GM18526 (cell line): Measurements from ENCODE around the gene KRTAP4-4.
"Not testable (repeated sequence)": the region's sequence is repeated elsewhere in the genome, so short reads cannot be mapped to it uniquely, and the experiment has no call there.

Experiments
- POLR2A ChIP-seq: IDR thresholded peaks from 3 replicates; pipeline ENCODE4 v1.6.1; 2011; ENCODE audit not compliant: insufficient read length; ENCODE audit errors: extremely low read depth

KRTAP4-4 gene

DNA sequence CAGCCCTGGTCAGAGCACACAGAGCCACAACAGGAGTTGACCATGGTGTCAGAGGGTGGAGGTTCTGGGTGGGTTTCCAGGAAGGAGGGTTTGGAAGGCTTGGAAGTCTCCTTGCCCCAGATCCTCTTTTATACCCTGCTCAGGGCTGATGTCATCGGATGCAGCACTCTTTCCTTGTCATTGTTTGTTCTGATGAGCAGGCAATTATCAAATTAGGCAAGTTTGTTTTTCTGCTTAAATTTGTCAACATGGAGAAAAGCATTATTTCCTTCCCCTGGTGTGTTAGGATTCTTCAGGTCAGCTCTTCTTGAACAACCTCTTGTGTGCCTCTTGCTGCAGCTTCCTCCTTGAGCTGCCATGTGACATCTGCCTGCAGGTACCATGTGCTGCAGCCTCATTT, at the start of gene KRTAP4-4:
Gene KRTAP4-4 (minus strand): TSS at position 101 of the 400 bp plus-strand sequence. CDS start 57 bp downstream, at position 44.
- TF ChIP-seq POLR2A = no peak

- no peak for TF ChIP-seq POLR2A
Observed at GRCh38 chr17:41199421-41200078, 39.0 kb upstream of the KRTAP4-4 start.

GRCh38 chr17:41196068-41196467, 35.5 kb upstream of the KRTAP4-4 start:
- TF ChIP-seq POLR2A = no peak

DNA sequence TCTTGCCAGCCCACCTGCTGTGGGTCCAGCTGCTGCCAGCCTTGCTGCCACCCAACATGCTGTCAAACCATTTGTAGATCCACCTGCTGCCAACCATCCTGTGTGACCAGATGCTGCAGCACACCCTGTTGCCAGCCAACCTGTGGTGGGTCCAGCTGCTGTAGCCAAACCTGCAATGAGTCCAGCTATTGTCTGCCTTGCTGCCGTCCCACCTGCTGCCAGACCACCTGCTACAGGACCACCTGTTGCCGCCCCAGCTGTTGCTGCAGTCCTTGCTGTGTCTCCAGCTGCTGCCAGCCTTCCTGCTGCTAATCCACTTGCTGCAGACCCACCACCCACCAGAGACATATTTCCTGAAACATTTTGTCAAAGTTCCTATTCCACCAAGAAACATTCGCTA, 29.8 kb upstream of the KRTAP4-4 start:
- TF ChIP-seq POLR2A = no peak

DNA sequence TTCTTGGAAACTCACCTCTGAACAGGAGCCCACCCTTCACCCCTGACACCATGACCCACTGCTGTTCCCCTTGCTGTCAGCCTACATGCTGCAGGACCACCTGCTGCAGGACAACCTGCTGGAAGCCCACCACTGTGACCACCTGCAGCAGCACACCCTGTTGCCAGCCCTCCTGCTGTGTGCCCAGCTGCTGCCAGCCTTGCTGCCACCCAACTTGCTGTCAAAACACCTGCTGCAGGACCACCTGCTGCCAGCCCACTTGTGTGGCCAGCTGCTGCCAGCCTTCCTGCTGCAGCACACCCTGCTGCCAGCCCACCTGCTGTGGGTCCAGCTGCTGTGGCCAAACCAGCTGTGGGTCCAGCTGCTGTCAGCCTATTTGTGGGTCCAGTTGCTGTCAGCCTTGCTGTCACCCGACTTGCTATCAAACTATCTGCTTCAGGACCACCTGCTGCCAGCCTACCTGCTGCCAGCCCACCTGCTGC, 29.3 kb upstream of the KRTAP4-4 start, which contains the start of gene KRTAP9-1:
Gene KRTAP9-1 (plus strand): TSS at position 51 of the 482 bp plus-strand sequence. CDS start 0 bp downstream, at position 51.
- TF ChIP-seq POLR2A = not testable (repeated sequence)

GRCh38 chr17:41186872-41187271, 26.3 kb upstream of the KRTAP4-4 start:
- no peak for TF ChIP-seq POLR2A

- no peak for TF ChIP-seq POLR2A
Observed at GRCh38 chr17:41185001-41185400, 24.5 kb upstream of the KRTAP4-4 start.

DNA sequence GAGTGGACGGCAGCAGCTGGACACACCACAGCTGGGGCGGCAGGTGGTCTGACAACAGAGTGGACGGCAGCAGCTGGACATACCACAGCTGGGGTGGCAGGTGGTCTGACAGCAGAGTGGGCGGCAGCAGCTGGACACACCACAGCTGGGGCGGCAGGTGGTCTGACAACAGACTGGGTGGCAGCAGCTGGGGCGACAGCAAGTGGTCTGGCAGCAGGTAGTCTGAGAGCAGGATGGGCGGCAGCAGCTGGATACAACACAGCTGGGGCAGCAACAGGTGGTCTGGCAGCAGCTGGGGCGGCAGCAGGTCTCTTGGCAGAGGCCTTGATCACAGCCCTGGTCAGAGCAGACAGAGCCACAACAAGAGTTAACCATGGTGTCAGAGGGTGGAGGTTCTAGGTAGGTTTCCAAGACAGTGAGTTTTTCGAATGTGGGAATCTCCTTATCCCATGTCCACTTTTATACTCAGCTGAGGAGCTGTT, 24.0 kb upstream of the KRTAP4-4 start, which contains the start of gene KRTAP4-1:
Gene KRTAP4-1 (minus strand): TSS at position 432 of the 482 bp plus-strand sequence. CDS start 57 bp downstream, at position 375.
- TF ChIP-seq POLR2A = no peak

DNA sequence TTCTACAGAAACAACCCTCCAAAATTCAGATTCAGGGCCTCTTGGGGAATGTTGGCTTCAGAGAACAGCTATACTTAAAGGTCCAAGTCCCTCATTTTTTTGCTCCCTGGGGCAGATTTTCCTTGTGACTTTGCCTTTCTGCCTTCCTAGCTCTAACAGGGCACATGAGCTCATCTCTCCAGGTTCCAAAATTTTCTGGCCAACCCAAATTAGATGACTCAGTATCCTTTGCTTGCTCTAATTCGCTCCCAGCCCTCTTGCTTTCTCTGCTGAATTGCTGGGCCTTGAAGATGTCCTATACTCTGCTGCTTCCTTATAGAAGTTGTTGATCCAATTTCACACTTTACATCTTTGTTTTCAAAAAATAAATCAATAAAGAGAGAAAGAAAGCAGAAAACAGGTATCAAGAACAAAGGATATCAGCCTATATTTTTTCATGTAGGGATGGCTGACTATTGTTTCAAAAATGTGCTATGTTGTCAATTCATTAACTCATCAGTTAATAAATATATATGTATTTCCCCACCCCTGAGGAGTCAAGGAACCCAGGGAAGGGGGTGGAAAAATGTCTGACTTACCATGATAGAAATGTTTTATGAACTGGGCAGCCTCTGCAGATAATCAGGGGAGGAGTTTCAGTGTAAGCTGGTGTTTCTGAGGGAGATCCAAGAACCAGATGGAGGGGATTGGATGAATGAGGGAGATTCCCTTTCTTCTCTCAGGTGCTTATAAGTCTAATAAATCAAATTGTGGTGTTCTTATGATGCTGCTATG, 18.5 kb upstream of the KRTAP4-4 start:
- TF ChIP-seq POLR2A = no peak

GRCh38 chr17:41178341-41178740, 17.8 kb upstream of the KRTAP4-4 start:
- no peak for TF ChIP-seq POLR2A

GRCh38 chr17:41177727-41178271, 17.3 kb upstream of the KRTAP4-4 start, which contains the start of gene KRTAP4-2:
TSS of gene KRTAP4-2 (minus strand) at chr17:41178221. CDS start at chr17:41178164, 57 bp downstream.
- no peak for TF ChIP-seq POLR2A

- no peak for TF ChIP-seq POLR2A
Observed at GRCh38 chr17:41176744-41177387, 16.3 kb upstream of the KRTAP4-4 start.

GRCh38 chr17:41171886-41172285, 11.3 kb upstream of the KRTAP4-4 start:
- TF ChIP-seq POLR2A = no peak

DNA sequence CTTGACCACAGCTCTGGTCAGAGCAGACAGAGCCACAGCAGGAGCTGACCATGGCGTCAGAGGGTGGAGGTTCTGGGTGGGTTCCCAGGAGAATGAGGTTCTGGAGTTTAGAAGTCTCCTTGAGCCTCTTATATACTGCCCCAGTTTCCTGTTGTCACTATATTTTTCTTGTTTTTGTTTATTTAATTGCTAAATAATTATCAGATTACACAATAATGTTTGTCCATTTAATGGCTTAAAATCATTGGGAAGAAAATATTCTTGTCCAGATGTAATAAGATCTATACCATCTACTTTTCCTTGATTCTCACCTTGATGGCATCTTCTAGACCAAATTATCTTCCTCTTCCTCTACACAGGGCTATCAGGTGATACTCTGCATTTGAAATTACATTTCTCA, 7.6 kb upstream of the KRTAP4-4 start, which contains the start of gene KRTAP4-3:
Gene KRTAP4-3 (minus strand): TSS at position 101 of the 400 bp plus-strand sequence. CDS start 49 bp downstream, at position 52.
- no peak for TF ChIP-seq POLR2A

DNA sequence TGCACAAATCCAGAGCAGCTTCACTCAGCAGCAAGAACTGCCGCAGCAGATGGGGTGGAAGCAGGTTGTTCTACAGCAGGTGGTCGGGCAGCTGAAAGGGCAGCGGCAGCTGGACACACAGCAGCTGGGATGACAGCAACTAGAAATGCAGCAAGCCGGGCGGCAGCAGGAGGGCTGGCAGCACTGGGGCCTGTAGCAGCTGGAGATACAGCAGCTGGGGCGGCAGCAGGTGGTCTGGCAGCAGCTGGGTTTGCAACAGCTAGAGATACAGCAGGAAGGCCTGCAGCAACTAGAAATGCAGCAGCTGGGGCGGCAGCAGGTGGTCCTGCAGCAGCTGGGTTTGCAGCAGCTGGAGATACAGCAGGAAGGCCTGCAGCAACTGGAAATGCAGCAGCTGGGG, 7.0 kb upstream of the KRTAP4-4 start:
- TF ChIP-seq POLR2A = no peak

- TF ChIP-seq POLR2A = no peak
Observed at GRCh38 chr17:41163828-41164227, 3.3 kb upstream of the KRTAP4-4 start.
